SU-DHL-6 (cell line): ENCODE measurements around the gene ELMO2.

ENCODE experiments used
- H2AFZ ChIP-seq: fragments of 200-600 bp; sonication (generic); 2 replicates; pipeline ENCODE4 v1.6.1; 2014; ENCODE audit warnings: low read depth, mild to moderate bottlenecking, moderate library complexity, mixed read lengths, antibody characterized with exemption, low read length; ENCODE audit not compliant: severe bottlenecking
- H3F3A ChIP-seq: fragments of 200-600 bp; shearing (Covaris generic); 2 replicates; pipeline ENCODE4 v1.6.0; 2016; ENCODE audit warnings: antibody characterized with exemption, mild to moderate bottlenecking; ENCODE audit not compliant: insufficient read depth
- H3K27ac ChIP-seq: fragments of 200-600 bp; sonication (generic); 2 replicates; pipeline ENCODE4 v1.5.1; 2016; ENCODE audit warnings: low read depth, mild to moderate bottlenecking, low read length, moderate library complexity, mixed read lengths
- H3K27me3 ChIP-seq: fragments of 200-600 bp; sonication (generic), shearing (Covaris generic); 2 replicates; pipeline ENCODE4 v1.6.0; 2014; ENCODE audit warnings: mild to moderate bottlenecking, low read length
- H3K36me3 ChIP-seq: fragments of 200-600 bp; sonication (generic); 2 replicates; pipeline ENCODE4 v1.6.1; 2014; ENCODE audit warnings: mild to moderate bottlenecking, low read length, mixed read lengths
- H3K4me2 ChIP-seq: fragments of 300-600, 200-600 bp; shearing (Covaris generic), sonication (generic); 2 replicates; pipeline ENCODE4 v1.6.0; 2014; ENCODE audit warnings: low read length, low read depth, mild to moderate bottlenecking; ENCODE audit not compliant: poor library complexity, severe bottlenecking
- H3K4me3 ChIP-seq: fragments of 200-600 bp; sonication (generic); 2 replicates; pipeline ENCODE4 v1.5.1; 2014; ENCODE audit warnings: antibody characterized with exemption, low read length, mild to moderate bottlenecking, mixed read lengths; ENCODE audit not compliant: insufficient read depth, poor library complexity, severe bottlenecking
- H3K79me2 ChIP-seq: fragments of 200-600 bp; sonication (generic); 2 replicates; pipeline ENCODE4 v1.6.1; 2014; ENCODE audit warnings: mild to moderate bottlenecking, low read length, moderate library complexity; ENCODE audit not compliant: insufficient read depth
- H3K9ac ChIP-seq: fragments of 200-600 bp; sonication (generic); 2 replicates; pipeline ENCODE4 v1.7.0; 2014; ENCODE audit warnings: mild to moderate bottlenecking, low read length
- H3K9me2 ChIP-seq: fragments of 200-600 bp; sonication (generic); replicated peaks from 2 replicates; pipeline ENCODE4 v1.6.1; 2014; ENCODE audit warnings: low read length; ENCODE audit not compliant: insufficient read depth
- H3K9me3 ChIP-seq: fragments of 200-600 bp; sonication (generic); 2 replicates; pipeline ENCODE4 v1.6.1; 2014; ENCODE audit warnings: low read length, mixed read lengths; ENCODE audit not compliant: insufficient read depth
- H4K20me1 ChIP-seq: fragments of 200-600 bp; sonication (generic); 2 replicates; pipeline ENCODE4 v1.6.1; 2014; ENCODE audit warnings: low read depth, mild to moderate bottlenecking, antibody characterized with exemption, low read length, moderate library complexity, mixed read lengths
- CTCF ChIP-seq: fragments of 200-600 bp; sonication (generic); IDR thresholded peaks from one replicate; pipeline ENCODE4 v1.5.1; 2017; ENCODE audit warnings: antibody characterized with exemption, mild to moderate bottlenecking, low read length, moderate library complexity; ENCODE audit not compliant: insufficient read depth, poor library complexity, severe bottlenecking
- EZH2phosphoT487 ChIP-seq: fragments of 200-600 bp; sonication (generic), shearing (Covaris generic); conservative IDR thresholded peaks from 2 replicates; pipeline ENCODE4 v1.6.1; 2018; ENCODE audit warnings: mild to moderate bottlenecking, antibody characterized with exemption, low read length, moderate library complexity, mixed read lengths

ELMO2 gene

GRCh38 chr20:46420878-46421277 is 14.5 kb upstream of the ELMO2 start:
- H3K27me3 ChIP-seq = no peaks in the 10 kb centered on the region
- no peak for TF ChIP-seq CTCF
- no peak for TF ChIP-seq EZH2phosphoT487

GRCh38 chr20:46419882-46420281 is 13.5 kb upstream of the ELMO2 start:
- TF ChIP-seq CTCF (no peak), EZH2phosphoT487 (no peak)
- H4K20me1 ChIP-seq = no peaks in the 10 kb centered on the region
- no peak overlapping the region for H3K9ac ChIP-seq
- no peak overlapping the region for H3K4me2 ChIP-seq
- H2AFZ ChIP-seq = no peak overlapping the region
- no peak overlapping the region for H3K4me3 ChIP-seq
- H3K9me3 ChIP-seq = no peaks in the 10 kb centered on the region
- no peak overlapping the region for H3K27ac ChIP-seq
- no peaks in the 10 kb centered on the region for H3K9me2 ChIP-seq
- H3K79me2 ChIP-seq = no peaks in the 10 kb centered on the region
- H3F3A ChIP-seq = no peaks in the 10 kb centered on the region
- no peaks in the 10 kb centered on the region for H3K36me3 ChIP-seq
- H3K27me3 ChIP-seq = no peaks in the 10 kb centered on the region

More at GRCh38 chr20:46420878-46421277, 14.5 kb upstream of the ELMO2 start:
- Histone ChIP-seq H3K4me2 (no peak overlapping the region), H3K4me3 (no peak overlapping the region), H2AFZ (no peak overlapping the region), H3K9me3 (no peaks in the 10 kb centered on the region), H3K9me2 (no peaks in the 10 kb centered on the region), H3K27ac (no peak overlapping the region), H3F3A (no peaks in the 10 kb centered on the region), H3K79me2 (no peaks in the 10 kb centered on the region), H3K9ac (no peak overlapping the region), H3K36me3 (no peaks in the 10 kb centered on the region), H4K20me1 (no peaks in the 10 kb centered on the region)

DNA sequence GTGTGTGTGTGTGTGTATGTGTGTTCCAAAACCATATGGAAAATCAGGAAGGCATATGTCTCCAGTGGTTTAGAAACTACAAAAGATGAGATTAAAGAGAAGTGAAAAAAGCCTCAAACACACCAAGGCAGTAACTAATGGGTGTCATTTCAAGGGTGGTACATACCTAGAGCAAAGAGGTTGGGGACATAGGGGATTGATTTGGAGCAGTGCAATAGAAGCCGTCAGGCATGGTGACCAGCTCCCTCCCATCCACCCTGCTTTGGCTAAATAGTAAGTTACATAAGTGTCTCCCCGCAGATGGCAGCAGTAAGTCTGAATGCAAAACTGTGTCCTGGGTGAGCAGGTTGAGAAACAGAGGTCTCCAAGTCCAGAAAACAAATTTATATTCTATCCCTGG is 10.4 kb upstream of the ELMO2 start:
- Histone ChIP-seq H3K9me2 (no peaks in the 10 kb centered on the region), H3K27me3 (no peaks in the 10 kb centered on the region), H3K36me3 (no peaks in the 10 kb centered on the region), H3K79me2 (no peaks in the 10 kb centered on the region), H3K4me3 (no peak overlapping the region), H3K9ac (no peak overlapping the region), H3K27ac (no peak overlapping the region), H4K20me1 (no peaks in the 10 kb centered on the region), H3F3A (no peaks in the 10 kb centered on the region), H3K9me3 (no peaks in the 10 kb centered on the region), H2AFZ (no peak overlapping the region), H3K4me2 (no peak overlapping the region)
- TF ChIP-seq EZH2phosphoT487 (no peak), CTCF (no peak)

DNA sequence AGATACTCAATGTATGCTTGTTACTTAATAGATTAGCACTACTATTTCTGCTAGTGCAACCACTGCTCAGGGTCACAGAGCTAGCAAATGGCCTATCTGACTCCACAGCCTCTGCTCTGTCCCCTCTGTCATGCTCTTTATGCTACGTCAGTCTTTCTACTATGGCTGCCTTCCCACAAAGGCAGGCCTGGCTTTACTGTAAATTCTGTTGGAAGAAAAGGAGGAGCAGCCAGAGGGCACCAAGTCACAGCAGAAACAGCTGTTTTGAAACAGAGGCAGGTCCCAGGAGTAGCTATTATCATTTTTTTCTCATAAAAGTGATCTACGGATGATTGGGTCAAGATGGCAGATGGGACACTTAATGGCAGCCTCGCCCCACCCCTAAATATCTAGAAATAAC is 10.0 kb upstream of the ELMO2 start:
- H3K9me3 ChIP-seq = no peaks in the 10 kb centered on the region
- no peak overlapping the region for H3K27ac ChIP-seq
- H3K27me3 ChIP-seq = no peaks in the 10 kb centered on the region
- no peaks in the 10 kb centered on the region for H3F3A ChIP-seq
- H3K79me2 ChIP-seq = no peaks in the 10 kb centered on the region
- no peaks in the 10 kb centered on the region for H4K20me1 ChIP-seq
- H2AFZ ChIP-seq = no peak overlapping the region
- H3K36me3 ChIP-seq = no peaks in the 10 kb centered on the region
- TF ChIP-seq CTCF (no peak), EZH2phosphoT487 (no peak)
- no peak overlapping the region for H3K4me3 ChIP-seq
- no peaks in the 10 kb centered on the region for H3K9me2 ChIP-seq
- no peak overlapping the region for H3K9ac ChIP-seq
- H3K4me2 ChIP-seq = no peak overlapping the region
